Adrenal gland (tissue), 5 donors: Measurements from ENCODE around the gene ERC2.

ENCODE experiments used
- POLR2A ChIP-seq, 2 donors: fragments of 450-650 bp; IDR thresholded peaks; one replicate each; pipeline ENCODE4 v1.6.1; 2017; ENCODE audit warnings: antibody characterized with exemption in 2 of 2, mild to moderate bottlenecking in 2 of 2, moderate library complexity in 1 of 2
- TF ChIP-seq, protein P1 (sequence below), 6 experiments: fragments of 450-650 bp in 4 of 6; fragments of 200-600 bp in 2 of 6; sonication (generic) in 1 of 6; IDR thresholded peaks; 1 replicate in 5 of 6; 2 replicates in 1 of 6; pipeline versions ENCODE4 v1.5.1 to v1.8.0; 2016 to 2021; ENCODE audit warnings: antibody characterized with exemption in 6 of 6, mild to moderate bottlenecking in 2 of 6, moderate library complexity in 1 of 6
- donor health status: DM: no; HTN: no; CAD: no.

DNA sequence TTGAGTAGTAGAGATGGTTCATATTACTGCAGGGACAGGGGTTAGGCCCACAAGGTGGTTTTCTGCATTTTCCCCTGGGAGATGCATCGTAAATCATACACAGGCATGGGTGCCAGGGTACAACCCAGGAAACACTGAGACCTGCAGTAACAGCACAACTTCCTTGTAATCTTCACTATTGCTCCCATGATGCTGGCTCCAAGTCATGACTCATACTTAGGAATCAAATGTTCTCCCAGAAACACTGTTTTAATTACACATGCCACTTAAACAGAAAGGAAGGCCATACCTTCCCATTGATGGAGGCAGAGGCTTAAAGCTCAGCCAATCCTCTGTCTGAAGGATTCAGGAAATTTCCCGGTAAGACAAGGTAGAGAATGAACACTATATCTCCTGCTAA, 106.5 kb downstream of the ERC2 start:
- TF ChIP-seq, protein P1, sequence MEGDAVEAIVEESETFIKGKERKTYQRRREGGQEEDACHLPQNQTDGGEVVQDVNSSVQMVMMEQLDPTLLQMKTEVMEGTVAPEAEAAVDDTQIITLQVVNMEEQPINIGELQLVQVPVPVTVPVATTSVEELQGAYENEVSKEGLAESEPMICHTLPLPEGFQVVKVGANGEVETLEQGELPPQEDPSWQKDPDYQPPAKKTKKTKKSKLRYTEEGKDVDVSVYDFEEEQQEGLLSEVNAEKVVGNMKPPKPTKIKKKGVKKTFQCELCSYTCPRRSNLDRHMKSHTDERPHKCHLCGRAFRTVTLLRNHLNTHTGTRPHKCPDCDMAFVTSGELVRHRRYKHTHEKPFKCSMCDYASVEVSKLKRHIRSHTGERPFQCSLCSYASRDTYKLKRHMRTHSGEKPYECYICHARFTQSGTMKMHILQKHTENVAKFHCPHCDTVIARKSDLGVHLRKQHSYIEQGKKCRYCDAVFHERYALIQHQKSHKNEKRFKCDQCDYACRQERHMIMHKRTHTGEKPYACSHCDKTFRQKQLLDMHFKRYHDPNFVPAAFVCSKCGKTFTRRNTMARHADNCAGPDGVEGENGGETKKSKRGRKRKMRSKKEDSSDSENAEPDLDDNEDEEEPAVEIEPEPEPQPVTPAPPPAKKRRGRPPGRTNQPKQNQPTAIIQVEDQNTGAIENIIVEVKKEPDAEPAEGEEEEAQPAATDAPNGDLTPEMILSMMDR (IDR thresholded peaks at IDR 0.05), result no peak
- TF ChIP-seq POLR2A (IDR thresholded peaks at IDR 0.05), result no peak
